Epithelial cell of proximal tubule (primary cell): ENCODE data around the gene IL18R1. TPM values are rescaled to one million over a fixed set of nuclear protein-coding genes. Genes with fewer than 3 reads are reported as not detected.

Experiments
- DNase-seq: peaks from one replicate; pipeline ENCODE4 v3.0.0-alpha.2; 2011; ENCODE audit warnings: low read depth
- H3K4me3 ChIP-seq: 2 replicates; pipeline ENCODE4 v1.5.1; 2011; ENCODE audit warnings: low read depth, mild to moderate bottlenecking, low read length
- CTCF ChIP-seq: conservative IDR thresholded peaks from 2 replicates; pipeline ENCODE4 v1.5.1; 2012; ENCODE audit warnings: low read depth, mild to moderate bottlenecking, low read length
- total RNA-seq: library from RNA; depleted of rRNA; stranded (reverse); fragments of >200 nt; gene quantifications from 2 replicates; pipeline ENCODE4 v1.2.3, GENCODE V29; 2015

Gene IL18R1
- total RNA-seq, 1 donor from 2014 or later: 0.12 TPM

- no peak overlapping the region for H3K4me3 ChIP-seq
- TF ChIP-seq CTCF: no peak
- no peak for DNase-seq
Measured at GRCh38 chr2:102387763-102388546, 32.4 kb downstream of the IL18R1 start.

- no peak overlapping the region for H3K4me3 ChIP-seq
- TF ChIP-seq CTCF: no peak
- no peak for DNase-seq
Measured at GRCh38 chr2:102391565-102391964, 36.0 kb downstream of the IL18R1 start.

GRCh38 chr2:102392096-102392495, 36.5 kb downstream of the IL18R1 start:
- H3K4me3 ChIP-seq: no peak overlapping the region

GRCh38 chr2:102392942-102393341, 37.3 kb downstream of the IL18R1 start:
- no peak overlapping the region for H3K4me3 ChIP-seq
- TF ChIP-seq CTCF: no peak
- DNase-seq: no peak

More at GRCh38 chr2:102392096-102392495, 36.5 kb downstream of the IL18R1 start:
- DNase-seq: no peak
- no peak for TF ChIP-seq CTCF

- DNase-seq: no peak
- no peak overlapping the region for H3K4me3 ChIP-seq
- no peak for TF ChIP-seq CTCF
Measured at GRCh38 chr2:102396012-102396411, 40.4 kb downstream of the IL18R1 start.

GRCh38 chr2:102397209-102397608, 41.6 kb downstream of the IL18R1 start:
- no peak for DNase-seq
- TF ChIP-seq CTCF: no peak
- H3K4me3 ChIP-seq: no peak overlapping the region
